HT1080 (cell line): Measurements from ENCODE around the gene PCBP3. TPM values are rescaled to one million over a fixed set of nuclear protein-coding genes. Genes with fewer than 3 reads are reported as not detected.
"Not testable (repeated sequence)": the region's sequence is repeated elsewhere in the genome, so short reads cannot be mapped to it uniquely, and the experiment has no call there.

Experiments used
- DNase-seq: peaks from one replicate; pipeline ENCODE4 v3.0.0-alpha.2; 2015; ENCODE audit warnings: low read depth
- total RNA-seq: library from RNA; depleted of rRNA; stranded (reverse); fragments of >200 nt; shearing (Covaris generic); gene quantifications from 2 replicates; pipeline ENCODE4 v1.2.3, GENCODE V29; 2014

The PCBP3 gene
- total RNA-seq, 1 experiment from 2014 or later, result not detected

DNA sequence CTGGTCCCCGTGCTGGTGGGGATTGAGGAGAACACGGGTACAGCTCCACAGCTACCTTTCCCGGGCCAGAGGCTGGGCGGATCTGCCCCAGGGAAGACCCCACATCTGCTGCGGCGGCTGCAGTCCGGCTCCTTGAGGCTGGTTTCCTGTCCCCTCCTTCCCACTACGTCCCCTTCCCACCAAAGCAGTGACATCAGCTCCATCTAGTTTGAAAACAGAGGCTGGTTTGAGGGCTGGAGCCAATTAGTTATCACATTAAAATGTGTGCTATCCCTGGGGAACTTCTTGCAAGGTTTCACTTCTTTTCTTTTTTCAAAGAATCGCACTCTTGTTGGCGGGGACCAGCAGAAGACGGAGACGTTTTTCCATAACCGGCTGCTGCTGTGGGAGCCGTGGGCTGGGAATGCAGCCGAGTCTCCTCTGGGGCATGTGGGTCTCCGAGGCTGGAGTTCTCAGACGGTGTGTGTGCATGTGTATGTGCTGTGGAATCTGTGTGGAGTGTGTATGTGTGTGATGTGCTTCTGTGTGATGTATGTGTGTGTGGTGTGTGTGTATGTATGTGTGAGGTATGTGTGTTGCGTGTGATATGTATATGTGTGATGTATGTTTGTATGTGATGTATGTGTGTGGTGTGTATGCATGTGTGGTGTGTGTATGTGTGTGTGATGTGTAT is 8.9 kb upstream of the PCBP3 start:
- no peak for DNase-seq

DNA sequence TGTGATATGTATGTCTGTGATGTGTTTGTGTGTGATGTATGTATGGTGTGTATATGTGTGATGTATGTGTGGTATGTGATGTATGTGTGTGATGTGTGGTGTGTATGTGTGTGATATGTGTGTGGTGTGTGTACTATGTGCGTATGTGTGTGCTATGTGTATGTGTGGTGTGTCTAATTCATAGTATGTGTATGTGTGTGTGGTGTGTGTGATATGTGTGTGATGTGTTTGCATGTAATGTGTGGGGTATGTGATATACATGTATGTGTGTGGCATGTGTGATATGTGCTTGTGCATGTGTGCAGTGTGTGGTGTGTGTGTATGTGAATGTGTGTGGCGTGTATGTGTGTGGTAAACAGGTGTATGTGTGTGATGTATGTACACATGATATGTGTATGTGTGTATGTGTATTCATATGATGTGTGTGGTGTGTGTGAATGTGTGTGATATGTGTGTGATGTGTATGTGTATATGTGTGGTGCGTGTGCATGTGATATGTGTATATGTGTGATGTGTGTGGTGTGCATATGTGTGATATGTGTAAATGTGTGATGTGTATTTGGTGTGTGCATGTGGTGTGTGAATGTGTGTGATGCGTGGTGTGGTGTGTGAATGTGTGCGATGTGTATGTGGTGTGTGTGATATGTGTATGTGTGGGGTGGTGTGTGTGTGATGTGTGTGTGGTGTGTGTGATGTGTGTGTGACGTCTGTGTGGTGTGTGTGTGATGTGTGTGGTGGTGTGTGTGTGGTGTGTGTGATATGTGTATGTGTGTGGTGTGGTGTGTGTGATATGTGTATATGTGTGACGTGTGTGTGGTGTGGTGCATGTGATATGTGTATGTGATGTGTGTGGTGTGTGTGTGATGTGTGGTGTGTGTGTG is 8.0 kb upstream of the PCBP3 start:
- no peak for DNase-seq

DNA sequence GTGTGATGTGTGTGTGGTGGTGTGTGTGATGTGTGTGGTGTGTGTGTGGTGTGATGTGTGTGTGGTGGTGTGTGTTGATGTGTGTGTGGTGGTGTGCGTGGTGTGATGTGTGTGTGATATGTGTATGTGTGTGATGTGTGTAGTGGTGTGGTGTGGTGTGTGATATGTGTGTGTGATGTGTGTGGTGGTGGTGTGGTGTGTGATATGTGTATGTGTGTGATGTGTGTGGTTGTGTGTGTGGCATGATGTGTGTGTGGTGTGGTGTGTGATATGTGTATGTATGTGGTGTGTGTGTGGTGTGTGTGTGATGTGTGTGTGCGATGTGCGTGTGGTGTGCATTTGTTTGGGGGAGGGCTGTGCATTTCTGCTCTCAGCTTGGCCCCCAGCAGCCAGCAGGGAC is 7.1 kb upstream of the PCBP3 start:
- DNase-seq, result no peak

DNA sequence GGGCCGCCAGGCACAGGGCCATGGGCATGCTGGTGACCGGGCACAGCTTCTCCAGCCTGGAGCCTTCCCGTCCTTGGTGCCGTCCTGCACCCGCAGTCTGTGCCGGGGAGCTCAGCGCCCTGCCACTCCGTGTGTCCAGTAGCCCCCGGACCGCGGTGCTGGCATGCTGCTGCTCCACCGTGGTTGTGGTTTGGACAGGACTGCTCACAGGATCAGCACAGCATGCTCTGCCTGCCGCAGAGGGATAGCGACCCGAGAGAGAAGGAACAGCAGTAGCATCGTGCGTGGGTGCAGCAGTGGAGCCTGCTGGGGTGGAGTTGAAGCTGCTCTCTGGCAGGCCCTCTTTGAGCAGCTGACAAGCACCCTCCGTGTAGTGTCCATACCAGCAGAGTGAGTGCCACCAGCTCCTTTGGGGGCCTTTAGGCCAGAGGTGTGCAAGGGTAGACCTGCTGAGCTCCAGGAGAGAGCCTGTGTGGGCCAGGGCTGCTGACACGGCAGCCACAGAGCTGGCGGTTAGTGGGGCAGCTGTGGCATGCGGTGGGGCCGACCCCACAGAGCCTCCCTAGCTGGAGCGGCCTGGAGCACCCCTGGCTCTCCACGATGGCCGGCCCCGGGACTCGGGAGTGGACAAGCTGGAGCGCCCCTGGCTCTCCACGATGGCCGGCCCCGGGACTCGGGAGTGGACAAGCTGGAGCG is 6.4 kb upstream of the PCBP3 start:
- DNase-seq, result no peak

DNA sequence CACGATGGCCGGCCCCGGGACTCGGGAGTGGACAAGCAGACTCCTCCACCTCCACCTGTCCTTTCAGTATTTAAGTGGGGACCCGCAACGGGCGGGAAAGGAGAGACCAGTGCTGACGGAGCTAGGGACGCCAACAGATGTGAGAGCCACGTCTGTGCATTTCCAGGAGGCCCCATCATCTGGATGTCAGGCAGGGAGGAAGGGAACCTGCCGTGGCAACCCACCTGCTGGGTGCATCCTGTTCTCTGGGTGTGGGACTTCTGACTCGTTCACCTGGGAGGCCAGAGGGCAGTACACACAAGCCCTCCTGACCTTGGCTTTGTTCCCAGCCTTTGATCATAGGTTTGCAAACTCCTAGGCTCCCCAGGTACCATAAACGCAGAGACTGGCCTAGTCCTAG is 5.6 kb upstream of the PCBP3 start:
- no peak for DNase-seq

DNA sequence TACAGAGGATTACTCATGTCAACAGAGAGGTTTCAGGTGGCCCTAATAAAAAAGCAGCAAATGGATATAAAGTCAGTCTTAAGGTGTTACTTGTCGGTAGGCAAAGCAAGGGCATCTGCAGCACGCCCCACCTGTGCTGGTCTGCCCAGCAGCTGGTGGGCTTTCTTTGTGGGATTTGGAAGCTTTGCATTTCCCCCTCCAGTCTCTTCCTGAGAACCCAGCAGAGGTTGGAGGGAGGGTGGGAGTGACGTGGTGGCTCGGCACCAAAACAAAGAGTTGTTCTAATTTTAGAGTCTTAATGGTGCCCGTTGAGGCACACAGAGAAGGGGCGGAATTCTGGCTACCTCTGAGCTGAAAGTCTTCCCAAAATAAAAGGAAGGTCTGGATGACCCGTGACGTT is 4.8 kb upstream of the PCBP3 start:
- DNase-seq, result no peak

DNA sequence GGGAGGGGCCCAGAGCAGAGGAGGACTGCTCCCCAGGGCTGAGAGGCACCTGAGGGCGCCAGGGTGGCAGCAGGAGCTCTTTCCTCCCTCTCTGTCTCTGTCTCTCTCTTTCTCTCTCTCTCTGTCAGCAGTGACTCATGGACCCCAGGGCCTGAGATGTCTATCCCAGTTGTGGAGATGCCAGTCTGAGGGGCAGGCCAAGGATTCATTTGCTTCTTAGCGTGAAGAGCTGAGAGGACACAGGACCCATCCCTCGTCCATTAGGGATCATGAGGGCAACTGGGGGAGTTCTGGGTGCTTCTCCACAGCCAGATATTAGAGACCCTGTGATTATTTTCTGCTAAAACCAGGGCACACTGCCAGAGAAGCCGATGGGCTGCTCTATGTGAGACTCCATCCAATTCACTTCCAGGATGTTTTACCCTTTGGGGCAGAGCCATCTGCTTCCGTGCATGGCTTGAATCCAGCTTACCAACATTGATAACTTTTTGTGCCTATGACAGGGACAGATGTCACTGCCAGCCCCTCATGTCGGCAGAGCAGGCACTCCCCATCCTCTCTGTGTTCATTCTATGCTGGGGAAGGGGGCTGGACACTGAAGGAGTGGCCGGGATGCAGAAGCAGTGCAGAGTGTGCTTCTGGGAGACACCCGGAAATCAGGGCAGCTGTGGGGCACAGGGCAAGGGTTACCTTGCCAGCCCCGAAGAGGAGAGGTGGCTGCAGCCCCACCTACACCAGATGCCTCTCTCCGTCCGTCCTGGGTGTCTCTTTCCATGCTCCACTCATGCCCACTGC is 4.1 kb upstream of the PCBP3 start:
- DNase-seq, result no peak

DNA sequence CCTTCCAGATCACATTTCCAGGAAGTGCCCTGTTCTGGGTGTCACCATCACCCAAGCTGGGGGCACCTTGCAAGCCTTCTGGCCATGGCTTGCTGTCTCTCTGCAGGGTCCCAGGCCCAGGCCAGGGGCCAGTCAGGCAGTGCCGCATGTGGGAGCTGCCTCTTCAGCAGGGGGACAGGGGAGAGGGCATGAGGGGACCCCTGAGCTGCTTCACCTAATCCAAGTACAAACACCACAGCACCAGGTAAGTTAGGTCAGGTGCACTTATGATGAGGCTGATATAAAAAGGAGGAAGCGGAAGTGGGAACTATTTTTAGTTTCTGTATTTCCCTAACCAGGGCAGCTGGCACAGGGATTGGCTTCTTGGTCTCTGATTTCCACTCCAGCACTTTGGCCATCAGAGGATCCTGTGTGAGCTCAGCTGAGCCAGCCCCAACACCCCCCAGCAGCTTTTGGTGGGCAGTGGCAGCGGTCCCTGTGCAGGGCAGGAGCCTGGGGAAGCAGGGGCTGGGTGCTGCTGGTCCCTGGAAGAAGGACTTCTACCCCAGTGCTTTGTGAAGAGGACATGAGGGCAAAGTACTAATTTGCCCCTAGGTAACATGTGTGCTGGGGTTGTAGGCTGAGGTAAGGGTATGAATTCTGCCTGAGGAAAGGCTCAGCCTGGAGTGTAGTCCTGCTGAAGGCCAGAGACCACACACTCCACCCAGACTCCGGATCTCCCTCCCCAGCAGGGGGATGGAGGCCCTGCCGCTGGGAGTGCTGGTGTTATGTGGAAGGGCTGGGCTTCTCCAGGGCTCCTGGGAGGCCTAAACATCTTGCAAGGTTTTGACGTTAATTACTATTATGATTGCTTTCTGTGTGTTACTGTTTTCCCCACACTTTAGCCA is 3.3 kb upstream of the PCBP3 start:
- no peak for DNase-seq

DNA sequence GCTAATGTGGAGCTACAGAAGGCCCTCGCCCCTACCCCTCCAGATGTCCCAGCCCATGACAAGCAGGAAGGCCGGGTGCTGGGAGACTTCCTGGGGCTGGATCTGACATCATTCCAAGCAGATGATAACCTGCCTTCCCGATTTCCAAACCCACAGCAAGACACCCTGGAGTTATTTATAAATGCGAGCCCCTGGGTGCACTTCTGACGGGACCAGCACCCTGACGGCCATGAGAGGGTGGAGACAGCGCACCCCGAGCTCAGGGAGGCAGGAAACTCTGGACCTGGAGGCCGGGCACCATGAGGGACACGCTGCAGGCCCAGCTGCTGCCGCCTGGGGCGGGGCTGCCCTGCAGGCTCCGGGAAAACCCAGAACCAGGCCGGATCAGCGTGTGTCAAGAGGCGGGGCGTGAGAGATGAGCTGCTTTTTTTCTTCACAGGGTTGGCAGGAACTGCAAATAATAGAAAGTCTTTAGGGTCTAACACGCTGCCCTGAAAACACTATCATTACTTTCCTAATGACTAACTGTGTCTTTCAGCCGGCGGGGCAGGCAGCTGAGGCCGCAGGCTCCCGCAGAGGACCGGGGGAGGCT is 2.5 kb upstream of the PCBP3 start:
- DNase-seq, result peak; percentile 23

DNA sequence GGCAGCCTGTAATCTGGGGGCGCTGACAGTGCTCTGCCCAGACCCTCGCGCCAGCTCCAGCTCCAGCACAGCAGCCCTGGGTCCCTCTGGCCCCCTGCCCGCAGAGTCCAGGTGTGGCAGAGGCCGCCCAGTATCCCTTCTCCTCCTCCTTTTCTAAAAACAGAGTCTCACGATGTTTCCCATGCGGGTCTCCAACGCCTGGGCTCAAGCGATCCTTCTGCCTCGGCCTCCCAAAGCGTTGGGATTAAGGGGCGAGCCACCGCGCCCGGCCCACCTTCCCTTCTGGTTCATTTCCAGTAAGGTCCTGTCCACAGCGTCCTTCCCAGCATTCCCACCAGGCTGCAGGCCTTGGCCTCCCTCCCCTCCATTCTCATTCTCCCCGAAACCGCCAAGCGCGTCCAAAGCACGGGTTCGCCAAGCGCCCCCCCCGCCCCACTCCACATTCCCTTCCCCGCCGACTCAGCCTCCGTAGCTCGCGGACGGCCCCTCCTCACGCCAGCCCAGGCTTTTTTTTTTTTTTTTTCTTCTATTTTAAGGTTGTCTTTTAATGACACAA is 2.0 kb upstream of the PCBP3 start:
- no peak for DNase-seq

DNA sequence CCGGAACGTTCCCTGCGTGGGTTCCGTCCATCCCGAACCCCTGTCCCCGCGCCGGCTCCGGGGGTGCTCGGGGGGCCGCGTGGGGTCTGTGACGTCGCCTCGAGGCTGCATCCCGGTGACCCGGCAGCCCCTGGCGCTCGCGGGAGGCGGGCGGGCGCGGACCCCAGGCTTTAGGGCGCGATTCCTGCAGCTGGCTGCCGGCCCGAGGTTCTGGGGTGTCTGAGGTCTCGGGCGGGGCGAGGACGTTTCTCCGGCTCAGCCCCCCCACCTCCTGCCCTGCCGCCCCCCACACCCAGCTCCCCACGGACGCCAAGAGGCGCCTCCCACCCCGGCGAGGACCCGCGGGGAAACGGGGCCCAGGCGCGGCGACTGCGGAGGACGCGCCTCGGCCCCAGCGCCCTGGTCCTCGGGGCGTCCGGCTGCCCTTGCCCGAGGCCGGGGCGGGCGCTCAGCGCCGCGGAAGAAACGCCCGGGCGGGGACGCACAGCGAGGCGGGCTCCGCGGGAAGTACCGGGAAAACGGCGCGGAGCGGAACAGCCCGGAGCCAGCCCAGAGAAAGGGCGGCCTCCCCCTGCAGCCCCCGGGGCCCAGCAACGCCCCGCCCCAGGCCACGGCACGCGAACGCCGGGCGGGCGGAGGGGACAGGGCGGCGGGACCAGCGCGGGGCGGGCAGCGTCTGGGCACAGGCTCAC is 1.3 kb upstream of the PCBP3 start:
- no peak for DNase-seq

DNA sequence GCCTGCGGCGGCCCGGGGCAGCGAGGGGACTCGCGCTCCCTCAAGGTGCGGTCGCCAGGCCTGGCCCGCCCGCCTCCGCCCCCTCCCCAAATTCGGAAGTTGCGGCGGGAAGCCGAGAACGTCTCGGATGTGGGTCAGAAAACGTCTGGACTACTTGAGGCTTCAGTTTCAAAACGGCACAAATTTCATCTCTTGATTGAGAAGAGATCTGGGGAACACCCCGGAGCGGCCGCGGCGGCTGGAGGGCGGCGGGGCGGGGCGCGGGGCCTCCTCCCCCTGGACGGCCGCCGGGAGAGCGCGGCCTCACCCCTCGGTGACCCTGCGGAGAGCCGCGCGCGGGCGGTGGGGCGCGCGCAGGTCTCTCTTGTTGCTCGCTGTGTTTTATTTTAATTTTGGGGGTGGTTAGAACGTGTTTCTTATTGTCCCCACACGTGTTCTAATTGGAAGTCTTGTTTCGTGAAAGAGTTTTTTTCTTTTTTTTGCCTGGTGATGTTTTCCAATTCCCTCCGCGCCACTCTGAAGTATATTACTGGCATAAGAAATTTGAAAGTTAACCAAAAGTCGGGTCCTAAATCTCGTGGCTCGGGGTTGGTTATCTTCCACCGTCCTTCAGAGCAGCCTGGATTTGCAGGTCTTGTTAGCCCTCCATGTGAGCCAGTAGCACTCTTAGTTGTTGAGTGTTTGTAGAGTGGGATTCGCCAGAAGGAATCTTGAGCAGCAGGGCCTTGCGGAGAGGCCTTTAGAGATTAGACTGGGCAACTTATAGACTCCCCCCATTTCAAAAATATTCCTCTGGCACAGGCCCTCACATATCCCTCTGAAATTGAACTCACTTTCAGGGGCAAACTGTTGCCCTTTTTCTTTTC is 749 bp downstream of the PCBP3 start:
- DNase-seq, result no peak

DNA sequence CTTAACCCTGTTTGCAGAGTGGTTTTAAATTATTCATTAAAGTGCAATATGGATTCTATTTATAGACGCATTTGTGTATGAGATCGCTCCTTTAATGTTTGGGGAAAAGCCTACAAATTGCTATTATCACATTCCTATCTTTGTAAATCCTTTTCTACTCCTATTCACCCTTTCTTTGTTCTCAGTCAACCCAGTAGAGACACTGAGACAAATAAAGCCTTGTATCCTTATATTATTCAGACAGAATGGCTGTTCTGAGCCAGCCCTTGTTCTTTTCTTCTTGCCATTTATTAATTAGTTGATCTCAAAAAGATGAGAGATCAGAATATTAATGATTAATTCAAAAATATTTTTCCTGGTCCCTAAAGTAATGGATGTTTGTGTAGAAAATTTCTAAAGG is 8.4 kb downstream of the PCBP3 start:
- DNase-seq, result no peak

DNA sequence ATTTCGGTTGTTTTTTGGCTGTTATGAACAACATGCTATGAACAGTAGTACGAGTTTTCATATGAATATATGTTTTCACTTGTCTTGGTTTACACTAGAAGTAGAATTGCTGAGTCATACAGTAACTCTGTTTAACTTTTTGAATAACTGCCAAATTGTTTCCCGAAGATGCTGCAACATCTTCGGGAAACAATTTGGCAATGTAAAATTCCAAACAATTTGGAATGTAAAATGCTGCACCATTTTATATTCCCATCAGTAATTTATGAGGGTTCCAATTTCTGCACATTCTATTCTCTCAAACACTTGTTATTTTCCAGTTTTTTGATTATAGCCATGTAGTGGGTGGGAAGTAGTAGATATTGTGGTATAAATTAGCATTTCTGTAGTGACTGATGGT is 11.6 kb downstream of the PCBP3 start:
- no peak for DNase-seq

DNA sequence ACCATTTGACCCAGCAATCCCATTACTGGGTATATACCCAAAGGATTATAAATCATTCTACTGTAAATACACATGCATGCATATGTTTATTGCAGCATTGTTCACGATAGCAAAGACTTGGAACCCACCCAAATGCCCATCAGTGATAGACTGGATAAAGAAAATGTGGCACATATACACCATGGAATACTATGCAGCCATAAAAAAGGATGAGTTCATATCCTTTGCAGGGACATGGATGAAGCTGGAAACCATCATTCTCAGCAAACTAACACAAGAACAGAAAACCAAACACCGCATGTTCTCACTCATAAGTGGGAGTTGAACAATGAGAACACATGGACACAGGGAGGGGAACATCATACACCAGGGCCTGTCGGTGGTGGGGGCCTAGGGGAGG is 12.6 kb downstream of the PCBP3 start:
- DNase-seq, result not testable (repeated sequence)

DNA sequence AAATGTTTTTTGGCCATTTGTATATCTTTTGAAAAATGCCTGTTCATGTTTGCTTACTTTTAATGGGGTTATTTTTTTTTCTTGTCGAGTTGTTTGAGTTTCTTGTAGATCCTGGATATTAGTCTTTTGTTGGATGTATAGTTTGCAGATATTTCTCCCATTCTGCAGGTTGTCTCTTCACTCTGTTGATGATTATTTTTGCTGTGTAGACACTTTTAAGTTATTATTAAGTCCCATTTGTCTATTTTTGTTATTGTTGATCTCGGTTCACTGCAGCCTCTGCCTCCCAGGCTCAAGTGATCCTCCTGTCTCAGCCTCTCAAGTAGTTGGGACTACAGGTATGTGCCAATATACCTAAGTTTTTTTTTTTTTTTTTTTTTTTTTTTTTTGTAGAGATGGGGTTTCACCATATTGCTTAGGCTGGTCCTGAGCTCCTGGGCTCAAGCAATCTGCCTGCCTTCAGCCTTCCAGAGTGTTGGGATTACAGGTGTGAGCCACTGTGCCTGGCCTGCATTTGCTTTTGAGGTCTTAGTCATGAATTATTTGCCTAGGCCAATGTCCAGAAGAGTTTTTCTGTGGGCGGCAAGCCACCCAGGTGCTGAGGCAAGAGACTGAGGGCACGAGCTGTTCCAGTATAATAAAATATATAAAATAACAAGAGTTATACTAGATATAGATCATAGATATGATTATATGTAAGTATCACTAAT is 18.5 kb downstream of the PCBP3 start:
- not testable (repeated sequence) for DNase-seq

DNA sequence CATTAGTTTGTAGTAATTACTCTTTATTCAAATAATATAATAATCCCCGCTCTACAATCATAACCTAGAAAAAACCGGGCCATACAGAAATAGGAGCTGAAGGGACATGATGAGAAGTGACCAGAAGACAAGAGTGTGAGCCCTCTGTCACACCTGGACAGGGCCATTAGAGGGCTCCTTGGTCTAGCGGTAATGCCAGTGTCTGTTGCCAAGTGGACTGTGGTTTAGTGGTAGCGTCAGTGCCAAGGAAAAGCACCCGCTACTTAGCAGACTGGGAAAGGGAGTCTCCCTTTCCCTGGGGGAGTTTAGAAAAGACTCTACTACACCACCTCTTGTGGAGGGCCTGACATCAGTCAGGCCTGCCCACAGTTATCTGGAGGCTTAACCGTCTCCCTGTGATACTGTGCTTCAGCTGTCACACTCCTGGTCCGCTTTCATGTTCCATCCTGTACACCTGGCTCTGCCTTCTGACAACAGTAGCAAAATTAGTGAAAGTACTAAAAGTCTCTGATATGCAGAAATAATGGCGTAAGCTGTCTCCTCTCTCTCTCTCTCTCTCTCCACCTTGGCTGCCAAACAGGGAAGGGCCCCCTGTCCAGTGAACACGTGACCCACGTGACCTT is 19.2 kb downstream of the PCBP3 start:
- not testable (repeated sequence) for DNase-seq
